ENCODE data around the gene B4GALNT1.
A peak's percentile ranks its signal among the peaks of the same experiment; 100 is the strongest.
"Not testable (repeated sequence)": the region's sequence is repeated elsewhere in the genome, so short reads cannot be mapped to it uniquely, and the experiment has no call there.

Gene B4GALNT1

GRCh38 chr12:57636731-57637130 lies 3.7 kb upstream of the B4GALNT1 start:
- not testable (repeated sequence) for DNase-seq

GRCh38 chr12:57632073-57632957 lies 686 bp downstream of the B4GALNT1 start:
- DNase-seq = no peak

GRCh38 chr12:57631566-57632072 lies 1.4 kb downstream of the B4GALNT1 start:
- no peak for DNase-seq

- no peak for DNase-seq
These were observed 2.0 kb downstream of the B4GALNT1 start for GRCh38 chr12:57630891-57631433.

GRCh38 chr12:57629897-57630471 lies 3.0 kb downstream of the B4GALNT1 start:
- DNase-seq = no peak

GRCh38 chr12:57628280-57629191 lies 4.5 kb downstream of the B4GALNT1 start:
- DNase-seq = no peak

- DNase-seq = no peak
These were observed 5.3 kb downstream of the B4GALNT1 start for GRCh38 chr12:57627501-57628279.

- DNase-seq = no peak
These were observed 6.0 kb downstream of the B4GALNT1 start for GRCh38 chr12:57626921-57627445.

GRCh38 chr12:57626111-57626920 lies 6.7 kb downstream of the B4GALNT1 start:
- no peak for DNase-seq

GRCh38 chr12:57625261-57626032 lies 7.6 kb downstream of the B4GALNT1 start:
- no peak for DNase-seq

- no peak for DNase-seq
These were observed 8.4 kb downstream of the B4GALNT1 start for GRCh38 chr12:57624441-57625220.

- no peak for DNase-seq
These were observed 9.1 kb downstream of the B4GALNT1 start for GRCh38 chr12:57623811-57624390.

GRCh38 chr12:57623385-57623784 lies 9.6 kb downstream of the B4GALNT1 start:
- DNase-seq = no peak

GRCh38 chr12:57622293-57623245 lies 10.4 kb downstream of the B4GALNT1 start:
- no peak for DNase-seq

GRCh38 chr12:57621497-57622292 lies 11.3 kb downstream of the B4GALNT1 start:
- DNase-seq = peak; percentile 54 to 59

GRCh38 chr12:57620936-57621496 lies 12.0 kb downstream of the B4GALNT1 start:
- DNase-seq = peak in 1 of 2 donors; percentile 19

Measured in activated CD4-positive, alpha-beta T cell treated with anti-CD3 and anti-CD28 coated beads for 4 hours (primary cell).